ENCODE measurements around the gene ENDOU. TPM values are rescaled to one million over a fixed set of nuclear protein-coding genes. Genes with fewer than 3 reads are reported as not detected.

Gene ENDOU
- total and polyA plus RNA-seq, 2 donors (not counting 1 experiment from before 2014, with no cell fraction given): 0.09 to 0.17 TPM

DNA sequence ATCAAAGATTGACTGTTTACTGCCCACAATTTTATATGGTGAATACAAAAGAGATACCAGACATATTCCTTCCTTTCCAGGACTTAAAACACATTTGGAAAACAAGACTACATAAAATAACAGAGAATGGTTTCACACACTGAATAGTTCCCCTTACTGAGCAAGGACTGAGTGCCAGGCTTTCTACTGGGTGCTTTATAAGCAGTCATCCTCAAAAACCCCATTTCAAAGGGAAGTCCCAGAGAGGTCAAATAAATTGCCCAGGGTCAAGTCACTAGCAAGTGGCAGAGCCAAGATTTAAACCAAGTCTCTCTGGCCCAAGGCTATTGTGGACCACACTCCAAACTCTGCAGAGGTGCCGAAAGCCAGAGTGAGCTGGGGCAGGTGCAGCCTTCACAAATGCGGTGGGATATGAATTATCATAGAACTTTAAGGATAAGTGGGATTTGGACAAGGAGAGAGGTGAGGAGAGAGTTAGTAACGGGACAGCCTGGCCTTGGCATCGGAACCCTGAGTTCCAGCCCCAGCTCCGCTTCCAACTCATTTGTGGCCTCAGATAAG lies 10.4 kb downstream of the ENDOU start:
- TF ChIP-seq EZH2 (IDR thresholded peaks at IDR 0.05; ENCODE audit: low read length, missing control alignments): no peak
- TF ChIP-seq, protein P1, sequence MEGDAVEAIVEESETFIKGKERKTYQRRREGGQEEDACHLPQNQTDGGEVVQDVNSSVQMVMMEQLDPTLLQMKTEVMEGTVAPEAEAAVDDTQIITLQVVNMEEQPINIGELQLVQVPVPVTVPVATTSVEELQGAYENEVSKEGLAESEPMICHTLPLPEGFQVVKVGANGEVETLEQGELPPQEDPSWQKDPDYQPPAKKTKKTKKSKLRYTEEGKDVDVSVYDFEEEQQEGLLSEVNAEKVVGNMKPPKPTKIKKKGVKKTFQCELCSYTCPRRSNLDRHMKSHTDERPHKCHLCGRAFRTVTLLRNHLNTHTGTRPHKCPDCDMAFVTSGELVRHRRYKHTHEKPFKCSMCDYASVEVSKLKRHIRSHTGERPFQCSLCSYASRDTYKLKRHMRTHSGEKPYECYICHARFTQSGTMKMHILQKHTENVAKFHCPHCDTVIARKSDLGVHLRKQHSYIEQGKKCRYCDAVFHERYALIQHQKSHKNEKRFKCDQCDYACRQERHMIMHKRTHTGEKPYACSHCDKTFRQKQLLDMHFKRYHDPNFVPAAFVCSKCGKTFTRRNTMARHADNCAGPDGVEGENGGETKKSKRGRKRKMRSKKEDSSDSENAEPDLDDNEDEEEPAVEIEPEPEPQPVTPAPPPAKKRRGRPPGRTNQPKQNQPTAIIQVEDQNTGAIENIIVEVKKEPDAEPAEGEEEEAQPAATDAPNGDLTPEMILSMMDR (conservative IDR thresholded peaks at IDR 0.05 in 1 of 2, IDR thresholded peaks at IDR 0.05 in 1 of 2; ENCODE audit: low read depth in 1 of 2, low read length in 2 of 2): no peak
- H4K20me1 ChIP-seq (ENCODE audit: control insufficient read depth, extremely low read depth, insufficient read depth, low read length): no peaks in the 10 kb centered on the region
- H3K79me2 ChIP-seq (ENCODE audit: control insufficient read depth, insufficient read depth, low read length): no peaks in the 10 kb centered on the region
- no peaks in the 10 kb centered on the region for H3K27me3 ChIP-seq (ENCODE audit: control insufficient read depth, insufficient read depth, low read length)
- H3K9me3 ChIP-seq (ENCODE audit: control insufficient read depth, insufficient read depth, low read depth, low read length): no peaks in the 10 kb centered on the region
- no peak for DNase-seq (ENCODE audit: low read depth in 2 of 2)
- peaks cover 8% of the 10 kb centered on the region for H3K4me1 ChIP-seq (ENCODE audit: control insufficient read depth, extremely low read depth, insufficient read depth, low read length)
- no peak overlapping the region for H3K4me2 ChIP-seq (ENCODE audit: extremely low read depth, insufficient read depth, low read length)
- no peak overlapping the region for H3K9ac ChIP-seq (ENCODE audit: insufficient read depth, low read length)
- no peak overlapping the region for H2AFZ ChIP-seq (ENCODE audit: low read length)
- H3K27ac ChIP-seq (ENCODE audit: insufficient read depth, low read length): no peak overlapping the region
- H3K4me3 ChIP-seq (replicated peaks in 1 of 4; ENCODE audit: control extremely low read depth in 1 of 4, insufficient read depth in 1 of 4, low read depth in 3 of 4, low read length in 4 of 4): no peak overlapping the region
- no peaks in the 10 kb centered on the region for H3K36me3 ChIP-seq (ENCODE audit: control insufficient read depth, insufficient read depth, low read length)

DNA sequence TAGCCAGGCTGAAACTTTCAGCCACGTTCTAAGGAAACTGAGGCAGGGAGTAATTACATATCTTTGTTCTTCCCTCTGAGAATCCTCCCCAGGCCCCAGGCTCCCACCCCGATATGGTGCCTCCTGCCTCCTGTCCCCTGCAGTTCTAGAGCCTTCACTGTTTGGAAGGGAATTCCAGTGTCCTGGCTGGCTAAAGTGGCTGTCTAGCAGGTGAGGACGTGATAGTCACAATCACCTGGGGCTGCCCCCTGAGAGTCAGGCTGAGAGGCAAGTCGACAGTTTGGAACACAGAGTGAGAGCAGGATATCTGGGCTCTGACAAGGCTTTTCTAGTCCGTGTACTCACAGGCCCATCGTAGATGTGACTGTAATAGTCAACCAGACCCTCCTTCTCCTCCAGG lies 13.1 kb downstream of the ENDOU start:
- Histone ChIP-seq H3K9ac (ENCODE audit: insufficient read depth, low read length) (no peak overlapping the region), H3K4me3 (replicated peaks in 1 of 4; ENCODE audit: control extremely low read depth in 1 of 4, insufficient read depth in 1 of 4, low read depth in 3 of 4, low read length in 4 of 4) (no peak overlapping the region), H3K4me1 (ENCODE audit: control insufficient read depth, extremely low read depth, insufficient read depth, low read length) (peaks cover 4% of the 10 kb centered on the region), H3K36me3 (ENCODE audit: control insufficient read depth, insufficient read depth, low read length) (no peaks in the 10 kb centered on the region), H3K9me3 (ENCODE audit: control insufficient read depth, insufficient read depth, low read depth, low read length) (no peaks in the 10 kb centered on the region), H3K79me2 (ENCODE audit: control insufficient read depth, insufficient read depth, low read length) (no peaks in the 10 kb centered on the region), H3K4me2 (ENCODE audit: extremely low read depth, insufficient read depth, low read length) (no peak overlapping the region), H2AFZ (ENCODE audit: low read length) (no peak overlapping the region), H3K27ac (ENCODE audit: insufficient read depth, low read length) (no peak overlapping the region), H4K20me1 (ENCODE audit: control insufficient read depth, extremely low read depth, insufficient read depth, low read length) (no peaks in the 10 kb centered on the region), H3K27me3 (ENCODE audit: control insufficient read depth, insufficient read depth, low read length) (no peaks in the 10 kb centered on the region)
- TF ChIP-seq EZH2 (IDR thresholded peaks at IDR 0.05; ENCODE audit: low read length, missing control alignments): no peak
- TF ChIP-seq, protein P1 (conservative IDR thresholded peaks at IDR 0.05 in 1 of 2, IDR thresholded peaks at IDR 0.05 in 1 of 2; ENCODE audit: low read depth in 1 of 2, low read length in 2 of 2): no peak
- DNase-seq (ENCODE audit: low read depth in 2 of 2): no peak

DNA sequence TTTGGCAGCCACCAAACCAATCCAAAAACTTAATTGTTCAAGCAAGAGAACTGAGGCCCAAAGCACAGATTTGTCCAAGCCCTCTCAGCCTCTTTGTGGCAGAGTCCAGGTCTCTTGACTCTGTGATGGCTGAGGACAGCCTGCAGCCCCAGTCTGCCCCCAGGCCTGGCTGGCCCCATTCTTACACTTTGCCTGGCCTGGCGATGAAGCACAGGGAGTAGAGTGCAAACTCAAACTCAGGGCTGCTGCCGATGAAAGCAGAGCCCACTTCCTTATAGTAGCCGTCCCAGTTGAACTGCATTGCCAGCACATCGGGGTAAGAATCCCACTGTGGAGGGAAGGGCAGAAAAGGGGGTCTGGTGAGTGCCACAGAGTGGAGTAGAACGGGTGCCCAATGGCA lies 13.8 kb downstream of the ENDOU start:
- Histone ChIP-seq H3K9me3 (ENCODE audit: control insufficient read depth, insufficient read depth, low read depth, low read length) (no peaks in the 10 kb centered on the region), H3K4me1 (ENCODE audit: control insufficient read depth, extremely low read depth, insufficient read depth, low read length) (peaks cover 4% of the 10 kb centered on the region), H4K20me1 (ENCODE audit: control insufficient read depth, extremely low read depth, insufficient read depth, low read length) (no peaks in the 10 kb centered on the region), H3K4me2 (ENCODE audit: extremely low read depth, insufficient read depth, low read length) (no peak overlapping the region), H3K27ac (ENCODE audit: insufficient read depth, low read length) (no peak overlapping the region), H3K36me3 (ENCODE audit: control insufficient read depth, insufficient read depth, low read length) (no peaks in the 10 kb centered on the region), H3K79me2 (ENCODE audit: control insufficient read depth, insufficient read depth, low read length) (no peaks in the 10 kb centered on the region), H3K27me3 (ENCODE audit: control insufficient read depth, insufficient read depth, low read length) (no peaks in the 10 kb centered on the region), H3K4me3 (replicated peaks in 1 of 4; ENCODE audit: control extremely low read depth in 1 of 4, insufficient read depth in 1 of 4, low read depth in 3 of 4, low read length in 4 of 4) (no peak overlapping the region), H3K9ac (ENCODE audit: insufficient read depth, low read length) (no peak overlapping the region), H2AFZ (ENCODE audit: low read length) (no peak overlapping the region)
- no peak for DNase-seq (ENCODE audit: low read depth in 2 of 2)
- TF ChIP-seq, protein P1 (conservative IDR thresholded peaks at IDR 0.05 in 1 of 2, IDR thresholded peaks at IDR 0.05 in 1 of 2; ENCODE audit: low read depth in 1 of 2, low read length in 2 of 2): no peak
- TF ChIP-seq EZH2 (IDR thresholded peaks at IDR 0.05; ENCODE audit: low read length, missing control alignments): no peak
